HG02571 (cell line): ENCODE results near the gene ZFAND3.

Experiments used
- ATAC-seq: cut with Tn5 transposase; IDR thresholded peaks from one replicate; pipeline ENCODE4 v1.9.1; 2021; ENCODE audit warnings: mild to moderate bottlenecking, moderate library complexity; ENCODE audit not compliant: unreplicated experiment

The ZFAND3 gene

DNA sequence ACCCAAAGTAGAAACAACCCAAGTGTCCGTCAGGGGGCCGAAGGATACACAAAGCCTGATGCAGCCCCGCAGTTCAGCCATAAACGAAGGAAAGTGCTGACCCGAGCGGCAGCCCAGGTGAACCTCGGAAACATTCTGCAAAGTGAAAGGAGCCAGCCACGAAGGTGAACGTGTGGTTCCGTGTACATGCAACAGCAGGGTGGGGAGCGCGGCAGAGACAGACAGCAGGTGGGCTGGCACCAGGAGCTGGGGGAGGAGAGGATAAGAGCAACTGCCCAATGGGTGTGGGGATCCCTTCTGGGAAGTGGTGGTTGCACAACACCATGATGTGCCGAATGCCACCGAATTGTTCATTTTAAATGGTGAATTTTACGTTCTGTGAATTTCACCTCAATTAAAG lies 341.8 kb downstream of the ZFAND3 start:
- no peak for ATAC-seq

DNA sequence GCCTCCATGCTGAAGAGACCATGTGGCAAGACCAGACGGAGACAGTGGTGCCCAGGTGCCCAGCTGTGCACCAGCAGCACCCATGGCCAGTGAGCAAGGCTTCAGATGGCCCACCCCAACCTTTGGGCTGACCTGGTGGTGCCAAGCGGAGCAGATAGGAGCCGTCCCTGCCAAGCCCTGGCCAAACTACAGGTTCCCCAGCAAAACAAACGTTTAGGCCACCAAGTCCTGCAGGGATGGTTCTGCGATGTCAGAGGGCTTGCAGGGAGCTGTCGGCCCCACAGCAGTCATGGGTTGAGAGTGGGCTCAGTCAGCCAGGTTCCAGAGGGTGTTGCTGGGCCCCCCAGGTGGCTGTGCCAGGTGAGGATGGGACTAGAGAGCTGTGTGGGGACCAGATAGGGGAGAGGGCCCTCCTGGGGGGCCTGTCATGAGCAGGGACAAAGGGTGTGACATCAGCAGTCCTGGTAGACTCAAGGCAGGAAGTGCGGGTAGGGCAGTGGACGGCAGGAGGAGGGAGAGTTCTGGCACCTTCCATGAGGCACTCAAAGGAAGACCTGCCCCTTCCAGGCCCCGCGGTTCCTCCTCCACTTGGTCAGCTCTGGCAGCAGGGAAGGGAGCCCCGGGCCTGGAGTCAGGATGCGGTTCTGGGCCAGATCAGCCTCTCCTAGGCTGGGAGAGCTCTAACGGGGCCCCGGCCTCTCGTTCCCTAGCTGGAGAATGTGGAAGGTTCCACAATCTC lies 342.4 kb downstream of the ZFAND3 start:
- no peak for ATAC-seq

DNA sequence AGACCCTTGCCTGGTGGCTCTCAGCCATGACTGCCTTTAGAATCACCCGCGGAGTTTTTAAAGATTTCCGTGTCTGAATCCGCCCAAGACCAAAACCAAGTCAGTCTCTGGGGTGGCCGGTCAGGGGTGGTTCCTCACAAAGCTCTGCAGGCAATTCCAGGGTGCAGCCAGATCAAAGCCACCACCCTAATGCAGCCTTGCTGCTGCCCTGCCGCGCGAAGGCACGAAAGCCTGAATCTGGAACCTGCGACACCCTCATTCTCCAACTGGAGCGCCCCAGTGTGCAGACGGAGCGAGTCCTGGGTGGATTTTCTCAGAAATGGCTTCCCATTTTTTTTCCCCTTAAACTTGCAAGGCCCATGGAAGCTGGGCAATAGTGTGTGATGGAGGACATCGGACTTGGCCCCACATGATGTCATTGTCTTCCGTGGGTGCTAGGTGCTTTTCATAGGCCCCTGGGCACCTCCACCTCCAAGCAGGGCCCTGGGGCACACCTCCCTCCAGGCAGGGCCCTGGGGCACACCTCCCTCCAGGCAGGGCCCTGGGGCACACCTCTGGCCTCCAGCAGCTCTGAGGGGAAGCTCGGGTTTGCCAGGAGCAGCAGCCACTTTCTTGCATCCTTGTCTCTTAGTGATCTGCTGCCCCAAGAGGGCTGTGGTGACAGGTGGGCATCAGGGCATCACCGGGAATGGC lies 343.1 kb downstream of the ZFAND3 start:
- no peak for ATAC-seq

DNA sequence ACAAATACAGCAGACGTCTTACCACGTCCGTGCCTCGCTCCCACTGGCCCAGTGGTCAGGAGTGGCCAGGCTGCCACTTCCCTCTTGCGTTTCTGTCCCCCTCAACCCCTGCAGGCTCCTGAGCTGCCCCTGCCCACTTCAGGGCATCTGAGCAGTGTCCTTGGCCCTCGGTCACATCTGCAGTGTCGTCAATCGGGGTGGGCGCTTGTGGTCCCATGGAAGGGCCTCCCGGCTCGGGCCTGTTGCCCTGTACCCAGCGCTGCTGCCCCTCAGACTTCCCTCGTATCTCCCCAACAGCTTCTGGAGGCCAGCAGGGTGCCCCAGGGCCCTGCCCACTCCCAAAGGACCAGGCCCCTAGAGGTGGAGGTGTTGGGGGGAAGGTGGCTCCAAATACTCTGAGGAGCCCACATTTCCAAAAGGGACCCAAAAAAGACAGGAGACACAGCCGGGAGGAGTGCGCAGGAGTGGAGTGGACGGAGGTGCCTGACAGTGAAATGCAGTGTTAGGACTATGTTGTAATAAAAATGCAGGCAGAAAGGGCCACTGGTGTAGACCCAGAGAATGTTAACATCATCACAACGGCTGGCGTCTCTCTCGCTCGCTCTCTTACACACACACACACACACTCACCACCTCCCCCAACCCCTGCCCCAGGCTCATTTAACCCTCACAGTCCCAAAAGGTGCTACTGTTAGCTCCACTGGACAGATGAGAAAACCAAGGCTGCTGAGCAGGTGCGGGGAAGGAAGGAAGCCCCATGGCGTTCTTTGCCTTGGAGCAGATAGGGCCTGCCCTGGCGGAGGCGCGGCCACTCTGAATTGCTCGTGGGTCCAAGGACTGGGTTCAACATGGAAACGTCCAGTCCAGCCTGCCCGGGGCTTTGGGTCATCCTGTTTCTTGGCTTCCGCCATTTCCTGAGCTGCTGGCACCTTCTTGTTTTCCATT lies 343.9 kb downstream of the ZFAND3 start:
- no peak for ATAC-seq

DNA sequence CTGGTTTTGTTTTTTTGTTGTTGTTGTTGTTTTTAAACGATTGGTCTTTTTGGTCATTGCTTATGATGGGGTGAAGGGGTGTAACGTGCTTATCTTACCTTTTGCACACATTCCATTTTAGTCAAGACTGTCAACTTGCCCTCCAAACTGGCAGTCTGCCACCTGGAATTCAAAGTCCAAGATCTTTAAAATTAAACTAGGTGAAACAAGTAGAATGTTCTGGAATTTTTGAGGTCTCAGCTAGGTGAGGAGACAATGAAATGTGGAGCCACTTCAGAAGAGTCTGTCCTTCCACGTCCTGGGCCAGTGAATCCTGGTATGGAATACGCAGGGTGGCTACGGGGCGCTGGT lies 344.6 kb downstream of the ZFAND3 start:
- no peak for ATAC-seq

DNA sequence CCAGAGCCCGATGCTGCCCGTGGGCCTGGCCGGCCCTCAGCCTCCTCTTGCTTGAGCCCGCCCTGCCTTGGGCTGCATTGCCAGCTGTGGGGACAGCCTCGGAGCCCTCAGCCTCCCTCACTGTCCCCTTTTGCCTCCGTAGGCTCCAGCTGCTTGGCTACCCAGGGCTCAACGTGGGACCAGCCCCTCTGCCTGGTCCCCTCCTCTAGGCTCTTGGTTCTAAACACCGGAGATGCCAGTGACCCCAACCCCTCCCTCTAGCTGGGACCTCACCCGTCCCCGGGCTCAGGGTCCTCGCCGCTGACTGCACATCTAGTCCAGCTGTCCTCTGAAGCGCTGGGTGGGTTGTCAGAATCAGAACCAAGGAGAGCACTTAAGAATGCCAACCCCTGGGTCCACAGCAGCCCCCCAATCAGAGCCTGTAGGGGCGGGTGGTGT lies 345.2 kb downstream of the ZFAND3 start:
- no peak for ATAC-seq

DNA sequence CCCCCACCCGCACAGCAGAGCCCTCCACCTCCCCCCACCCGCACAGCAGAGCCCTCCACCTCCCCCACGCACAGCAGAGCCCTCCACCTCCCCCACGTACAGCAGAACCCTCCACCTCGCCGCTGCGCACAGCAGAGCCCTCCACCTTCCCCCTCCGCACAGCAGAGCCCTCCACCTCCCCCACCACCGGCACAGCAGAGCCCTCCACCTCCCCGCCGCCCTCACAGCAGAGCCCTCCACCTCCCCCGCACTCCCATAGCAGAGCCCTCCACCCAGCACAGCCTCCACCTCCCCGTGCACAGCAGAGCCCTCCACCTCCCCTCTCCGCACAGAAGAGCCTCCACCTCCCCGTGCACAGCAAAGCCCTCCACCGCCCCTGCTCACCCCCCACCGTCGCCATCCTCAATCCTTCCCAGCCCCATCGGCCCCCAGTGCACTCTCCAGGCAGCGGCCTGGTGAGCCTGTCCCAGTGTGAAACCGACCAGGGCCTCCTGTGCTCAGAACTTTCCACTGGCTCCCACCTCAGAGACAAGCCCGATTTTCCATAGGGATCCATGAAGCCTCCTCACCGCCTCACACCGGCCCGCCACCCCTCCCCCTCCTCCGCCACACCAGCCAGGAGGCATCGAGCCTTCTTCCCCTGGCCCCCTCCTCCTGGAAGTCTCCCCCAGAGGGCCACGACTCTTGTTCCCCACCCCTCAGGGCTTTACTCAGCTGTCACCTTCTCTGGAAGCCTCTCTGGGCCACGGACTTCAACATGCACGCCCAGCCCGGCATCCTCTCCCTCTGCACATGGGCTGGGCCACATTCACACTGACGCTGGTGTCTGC lies 347.1 kb downstream of the ZFAND3 start:
- no peak for ATAC-seq

DNA sequence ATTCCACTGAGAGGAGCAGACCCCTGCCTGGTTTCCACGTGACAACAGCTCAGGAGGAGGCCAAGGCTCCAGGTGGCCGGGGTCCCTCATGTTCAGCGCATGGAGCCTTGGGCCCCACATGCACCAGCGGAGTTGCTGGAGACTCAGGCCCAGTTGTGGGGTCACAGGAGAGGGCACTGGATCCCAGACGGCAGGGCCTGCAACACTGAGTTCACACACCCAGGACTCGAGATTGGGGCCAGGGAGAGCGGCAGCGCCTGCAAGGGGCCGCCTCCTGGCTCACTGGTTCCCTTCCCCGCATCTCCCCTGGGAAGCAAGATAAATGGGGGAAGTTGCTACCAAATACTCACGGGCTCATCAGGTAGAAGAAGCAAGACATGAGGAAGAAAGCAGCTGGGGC lies 348.1 kb downstream of the ZFAND3 start:
- ATAC-seq = no peak

DNA sequence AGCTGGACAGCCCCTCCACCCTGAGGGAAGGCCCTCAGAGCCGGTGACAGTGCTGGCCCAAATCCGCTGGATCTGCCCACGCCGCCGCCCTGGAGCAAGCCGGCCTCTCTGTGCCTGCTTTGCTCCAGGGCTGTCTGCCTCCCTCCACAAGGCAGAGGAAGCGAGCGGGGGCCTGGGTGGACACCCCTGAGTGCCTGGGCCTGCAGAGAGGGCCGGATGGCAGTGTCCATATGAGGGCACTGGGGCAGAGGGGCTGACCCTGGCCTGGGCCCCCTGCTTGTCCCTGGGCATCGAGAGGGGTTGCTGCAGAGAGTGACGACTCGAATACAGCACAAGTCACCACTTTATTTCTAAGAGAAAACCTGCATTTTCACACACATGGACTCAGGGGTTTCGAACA lies 348.6 kb downstream of the ZFAND3 start:
- no peak for ATAC-seq

DNA sequence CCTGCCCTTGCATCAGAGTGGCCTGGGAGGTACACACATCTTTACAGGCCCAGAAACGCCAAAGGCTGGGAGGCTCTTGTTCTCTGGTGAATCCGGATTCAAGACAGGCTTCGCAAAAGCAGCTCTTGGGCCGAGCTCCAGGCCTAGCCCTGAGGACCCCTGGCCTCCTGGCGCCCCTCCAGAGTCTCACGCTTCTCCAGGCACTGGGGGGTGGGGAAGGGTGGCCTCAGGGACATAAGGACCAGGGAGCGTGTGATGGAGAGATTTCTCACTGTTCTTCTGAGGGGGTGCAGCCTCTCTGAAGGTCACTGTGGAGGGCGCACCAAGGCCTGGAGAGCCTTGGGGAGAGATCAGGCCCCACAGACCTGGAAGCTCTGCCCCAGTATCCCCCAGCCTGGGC lies 349.2 kb downstream of the ZFAND3 start:
- no peak for ATAC-seq

DNA sequence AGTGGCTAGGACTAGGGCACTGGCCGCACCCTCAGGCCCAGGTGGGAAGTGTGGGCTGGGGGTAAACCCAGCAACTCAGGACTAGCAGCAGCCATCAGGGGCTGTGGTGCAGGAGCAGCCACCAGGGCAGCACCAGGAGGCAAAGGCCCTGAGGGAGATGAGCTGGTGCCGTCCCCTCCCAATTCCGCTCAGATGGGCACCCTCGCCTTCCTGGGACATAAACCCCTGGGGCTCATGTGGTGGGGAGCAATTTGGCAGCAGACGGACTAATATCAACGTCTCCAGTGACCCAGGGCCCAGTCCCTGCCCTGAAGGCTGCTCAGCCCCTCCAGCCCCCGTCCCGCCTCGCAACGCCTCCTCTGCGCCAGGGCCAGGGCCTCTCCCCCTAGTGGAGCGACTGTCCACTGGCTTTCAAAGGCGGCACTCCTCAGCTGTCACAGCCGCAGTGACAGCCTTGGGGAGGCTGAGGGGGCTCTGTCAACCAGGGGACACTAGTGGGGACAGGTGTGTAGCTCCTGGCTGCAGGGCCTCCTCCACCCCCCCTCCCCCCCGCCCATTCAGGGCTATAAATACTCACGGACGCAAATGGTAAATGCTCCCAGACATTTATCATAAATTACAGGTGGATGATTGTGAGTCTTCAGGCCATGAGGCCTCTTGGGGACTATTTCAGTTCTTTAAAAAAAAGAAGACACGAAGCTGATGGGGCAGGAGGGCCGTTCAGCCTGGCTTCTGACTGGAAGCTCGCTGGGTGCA lies 349.9 kb downstream of the ZFAND3 start:
- no peak for ATAC-seq

DNA sequence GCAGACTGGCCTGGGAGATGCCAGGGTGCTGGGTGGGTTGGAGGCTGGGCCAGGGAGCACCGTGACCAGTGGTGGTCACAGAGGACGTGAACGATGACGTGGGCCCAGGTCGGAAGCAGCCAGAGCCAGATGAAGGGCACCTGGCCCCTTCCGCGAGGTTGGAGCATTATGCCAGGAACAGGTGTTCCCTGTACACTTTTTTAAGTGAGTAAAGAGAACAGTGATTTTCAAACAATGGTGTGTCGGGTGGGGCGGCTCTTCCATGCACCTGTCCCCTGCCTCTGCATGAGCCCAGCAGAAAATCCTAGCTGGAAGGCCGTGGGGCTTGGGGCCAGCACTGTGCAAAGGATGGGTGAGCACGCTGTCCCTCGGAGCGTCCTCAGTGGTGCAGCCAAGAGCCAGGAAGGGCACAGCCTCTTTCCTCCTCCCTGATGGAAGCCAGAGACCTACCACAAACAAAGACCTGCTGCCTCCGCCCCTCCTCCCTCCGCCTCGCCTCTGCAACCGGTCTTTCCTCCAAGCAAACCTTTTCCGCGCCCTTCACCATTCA lies 350.5 kb downstream of the ZFAND3 start:
- no peak for ATAC-seq

DNA sequence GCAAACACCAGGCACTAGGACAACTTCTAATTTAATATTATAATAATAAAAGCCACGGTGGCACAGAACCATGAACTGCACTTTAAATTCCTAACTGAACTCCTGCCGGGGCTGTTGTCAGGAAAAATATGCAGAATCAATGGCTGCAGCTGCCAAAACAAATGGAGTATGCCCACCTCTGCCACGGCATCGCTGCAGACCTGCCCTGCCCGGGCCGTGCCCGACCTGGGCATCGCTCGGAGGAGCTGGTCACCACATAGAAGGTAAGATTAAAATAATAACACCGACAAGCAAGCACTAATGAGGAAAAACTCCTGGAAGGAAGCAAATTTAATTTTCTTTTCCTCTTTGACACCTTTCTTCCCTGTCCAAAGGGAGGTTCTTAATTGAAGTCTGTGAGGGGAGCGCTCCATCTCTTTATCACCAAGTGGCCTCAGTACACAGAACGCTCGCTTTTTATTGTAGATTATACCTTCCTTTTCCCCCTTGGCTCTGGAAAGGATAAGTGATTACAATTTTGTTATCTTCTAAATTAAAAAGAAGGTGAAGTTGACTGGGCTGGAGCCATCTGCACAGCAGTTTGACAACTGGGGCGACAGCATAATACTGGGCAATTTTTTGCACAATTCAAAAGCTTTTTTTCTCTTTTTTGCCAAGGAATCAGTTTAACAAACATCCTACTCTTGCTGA lies 351.3 kb downstream of the ZFAND3 start:
- no peak for ATAC-seq

DNA sequence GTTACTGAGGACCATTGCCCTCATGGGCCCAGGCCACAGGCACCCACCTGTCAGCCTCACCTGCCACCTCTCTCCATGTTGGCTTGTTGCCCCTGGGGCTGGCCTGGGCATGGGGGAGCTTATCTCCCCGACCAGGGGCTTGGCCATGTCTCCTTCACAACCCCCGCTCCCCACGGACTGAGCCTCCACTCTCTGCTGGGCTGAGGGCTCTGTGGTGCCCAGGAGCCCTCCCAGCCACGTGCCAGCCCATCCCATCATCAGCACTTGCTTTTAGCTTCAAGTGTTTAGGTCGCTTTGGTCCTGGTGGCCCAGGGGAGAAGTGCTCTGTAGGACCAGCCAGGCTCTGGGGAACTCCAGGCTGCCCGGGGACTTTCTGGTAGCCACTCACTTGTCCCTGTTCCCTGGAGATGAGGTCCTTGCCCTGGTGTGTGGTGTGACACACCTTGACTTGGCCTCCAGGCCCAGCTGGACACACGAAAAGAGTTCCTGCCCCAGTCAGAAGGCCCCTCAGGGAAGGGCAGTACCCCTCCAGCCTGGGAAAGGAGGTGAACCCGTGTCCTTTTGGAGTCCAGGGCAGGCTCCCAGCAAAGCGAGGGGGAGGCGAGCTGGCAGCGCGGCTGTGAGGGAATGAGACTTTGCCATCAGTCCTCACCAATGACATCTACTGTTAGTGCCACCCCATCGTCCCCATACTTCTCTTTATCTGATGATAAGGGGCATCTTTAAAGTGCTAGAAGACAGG lies 352.6 kb downstream of the ZFAND3 start:
- ATAC-seq = no peak

DNA sequence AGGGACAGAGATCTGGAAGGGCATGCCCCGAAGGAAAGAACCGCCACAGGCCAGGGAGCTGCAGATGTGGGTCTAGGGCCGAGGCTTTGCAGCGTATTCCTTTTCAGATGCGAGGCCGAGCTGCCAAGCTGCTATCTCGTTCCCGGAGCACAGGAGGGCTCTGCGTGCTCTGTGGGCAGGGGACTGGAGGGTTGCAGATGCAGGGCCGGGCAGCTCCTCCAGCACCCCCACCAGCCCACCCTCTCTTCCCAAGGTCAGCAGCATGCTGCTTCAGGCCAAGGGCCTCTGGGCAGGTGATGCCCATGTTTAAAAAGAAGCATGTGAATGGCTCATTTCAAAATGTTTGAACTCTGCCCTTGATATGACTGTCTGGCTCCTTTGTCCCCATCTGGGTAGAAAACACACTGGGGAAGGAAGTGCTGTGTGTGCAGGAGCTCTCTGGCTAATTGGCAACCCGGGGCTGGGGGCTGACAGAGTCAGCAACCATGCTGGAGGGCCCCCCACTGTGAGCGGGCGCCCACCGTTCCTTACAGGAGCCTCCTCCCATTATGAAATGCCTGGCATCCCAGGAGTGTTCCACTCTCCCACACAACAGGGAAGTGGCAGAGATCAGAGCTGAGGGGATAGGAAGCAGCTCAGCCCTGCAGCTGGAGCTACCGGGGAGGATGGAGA lies 353.3 kb downstream of the ZFAND3 start:
- ATAC-seq = no peak

DNA sequence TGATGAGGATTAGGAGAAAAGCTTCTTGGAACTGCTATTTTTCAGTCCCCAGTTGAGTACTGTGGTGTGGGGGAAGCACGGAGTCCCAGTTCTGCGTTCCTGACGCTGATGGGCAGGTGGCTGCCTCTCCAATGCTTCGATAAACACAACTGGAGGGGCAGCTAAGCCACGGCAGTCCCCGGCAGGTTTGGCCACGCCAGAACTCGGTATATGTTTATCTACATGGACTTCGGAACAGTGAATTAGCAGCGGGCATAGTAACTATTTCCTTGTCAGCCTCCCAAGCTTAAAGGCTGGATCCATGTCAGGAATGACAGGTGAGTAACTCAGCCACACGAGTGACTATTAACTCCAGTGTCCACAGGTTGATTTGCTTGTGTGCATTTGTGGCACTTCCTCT lies 354.4 kb downstream of the ZFAND3 start:
- no peak for ATAC-seq

DNA sequence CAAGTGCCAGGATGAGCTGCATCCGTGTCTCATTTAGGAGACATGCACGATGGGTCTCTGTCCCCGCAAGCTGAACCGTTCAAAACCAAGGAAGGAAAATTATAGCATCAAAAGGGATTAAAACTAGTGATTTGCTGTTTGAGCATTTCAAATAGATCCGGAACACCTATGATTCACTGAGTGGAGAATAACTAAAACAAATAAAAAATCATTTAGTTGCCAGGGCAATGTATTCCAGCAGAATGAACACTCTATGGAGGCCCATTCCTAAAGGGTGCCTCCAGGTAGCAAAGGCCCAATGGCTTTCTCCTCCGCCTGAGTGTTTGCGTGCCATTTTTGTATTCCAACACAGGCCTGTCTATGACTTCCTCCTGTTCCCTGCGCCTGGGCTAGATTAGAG lies 354.8 kb downstream of the ZFAND3 start:
- ATAC-seq = no peak
